ENCODE results near the gene KRTAP19-7.

KRTAP19-7 gene

DNA sequence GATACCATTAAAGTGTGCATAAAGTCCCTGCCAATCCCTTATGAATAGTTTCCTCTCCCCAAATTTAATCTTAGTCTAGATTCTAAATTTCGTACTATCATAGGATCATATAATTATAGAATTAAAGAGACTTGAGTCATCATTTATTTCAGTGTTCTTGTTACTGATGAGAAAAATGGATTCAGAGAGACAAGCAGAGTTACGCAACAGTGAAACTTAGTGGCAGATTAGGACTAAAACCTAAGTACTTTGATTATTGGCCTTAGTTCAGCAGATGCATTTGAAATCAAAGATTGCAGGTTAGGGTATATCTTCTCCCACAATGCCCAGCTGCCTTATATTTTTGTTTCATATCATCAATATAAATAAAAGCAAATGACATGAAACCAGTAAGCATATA, 843 bp upstream of the KRTAP19-7 start:
- DNase-seq (ENCODE audit: low read depth) = no peak
- no peak overlapping the region for H3K4me3 ChIP-seq (ENCODE audit: low read length)
- TF ChIP-seq CTCF (IDR thresholded peaks at IDR 0.05; ENCODE audit: insufficient read depth, low read depth, low read length, missing control alignments) = no peak

DNA sequence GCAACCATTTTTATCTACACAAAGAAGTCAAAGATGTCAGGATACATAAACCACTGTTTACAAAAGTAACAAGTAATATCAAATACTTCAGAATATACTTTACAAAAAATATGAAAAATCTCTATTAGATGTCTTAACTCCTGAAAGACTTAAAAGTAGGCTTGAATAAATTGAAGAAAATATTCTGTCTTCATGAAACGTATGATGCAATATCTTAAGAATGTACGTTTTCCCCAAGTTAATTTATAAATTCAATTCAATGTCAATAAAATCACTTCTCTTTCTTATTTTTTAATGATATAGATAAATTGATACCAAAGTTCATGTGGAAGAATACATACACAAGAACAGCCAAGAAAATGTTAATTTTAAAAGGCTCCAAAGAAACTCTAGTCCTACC, 6.0 kb downstream of the KRTAP19-7 start:
- TF ChIP-seq CTCF (IDR thresholded peaks at IDR 0.05; ENCODE audit: insufficient read depth, low read depth, low read length, missing control alignments) = no peak
- H3K4me3 ChIP-seq (ENCODE audit: low read length) = no peak overlapping the region
- DNase-seq (ENCODE audit: low read depth) = no peak

- DNase-seq (ENCODE audit: low read depth) = no peak
- H3K4me3 ChIP-seq (ENCODE audit: low read length) = no peak overlapping the region
- no peak for TF ChIP-seq CTCF (IDR thresholded peaks at IDR 0.05; ENCODE audit: insufficient read depth, low read depth, low read length, missing control alignments)
These were observed 8.3 kb downstream of the KRTAP19-7 start for GRCh38 chr21:30552782-30553181.

DNA sequence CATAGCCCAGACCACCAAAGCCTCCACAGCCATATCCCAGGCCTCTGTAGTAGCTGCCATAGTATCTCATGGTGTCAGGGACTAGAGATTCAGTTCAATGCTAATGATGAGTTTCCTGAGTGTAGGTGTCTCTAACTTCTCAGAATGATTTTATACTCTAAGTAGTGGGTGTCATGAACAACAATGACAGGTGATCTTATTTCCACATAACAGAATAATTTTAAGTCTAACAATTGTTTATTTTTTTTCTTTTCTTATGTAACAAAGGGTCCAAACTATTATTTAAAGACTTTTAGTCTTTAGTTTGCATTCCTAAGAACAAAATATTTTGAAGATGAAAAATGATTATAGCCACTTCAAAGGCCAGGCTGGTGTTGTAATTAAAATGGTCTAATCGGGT, 19.4 kb downstream of the KRTAP19-7 start, which contains the start of gene KRTAP19-6:
Gene KRTAP19-6 (minus strand): TSS at position 101 of the 400 bp plus-strand sequence. CDS start 31 bp downstream, at position 70.
- no peak for DNase-seq (ENCODE audit: low read depth)
- TF ChIP-seq CTCF (IDR thresholded peaks at IDR 0.05; ENCODE audit: insufficient read depth, low read depth, low read length, missing control alignments) = no peak
- H3K4me3 ChIP-seq (ENCODE audit: low read length) = no peak within 1 kb of the TSS

- H3K4me3 ChIP-seq (ENCODE audit: low read length) = no peak overlapping the region
- TF ChIP-seq CTCF (IDR thresholded peaks at IDR 0.05; ENCODE audit: insufficient read depth, low read depth, low read length, missing control alignments) = no peak
- peak; percentile 8 for DNase-seq (ENCODE audit: low read depth)
These were observed 42.2 kb downstream of the KRTAP19-7 start for GRCh38 chr21:30518876-30519275.

- DNase-seq (ENCODE audit: low read depth) = peak; percentile 9
- H3K4me3 ChIP-seq (ENCODE audit: low read length) = no peak overlapping the region
- TF ChIP-seq CTCF (IDR thresholded peaks at IDR 0.05; ENCODE audit: insufficient read depth, low read depth, low read length, missing control alignments) = no peak
These were observed 45.4 kb downstream of the KRTAP19-7 start for GRCh38 chr21:30515681-30516080.
